HEK293T (cell line): ENCODE data around the gene LRRC61.
A peak's percentile ranks its signal among the peaks of the same experiment; 100 is the strongest.
"Not testable (repeated sequence)": the region's sequence is repeated elsewhere in the genome, so short reads cannot be mapped to it uniquely, and the experiment has no call there.

Source experiments
- CTCF ChIA-PET: fragments of 350-600 bp; formaldehyde crosslinking; extraction: SDS; loops from one replicate; lab custom pipeline; 2021; ENCODE audit warnings: antibody characterized with exemption, inconsistent platforms; lab: Yijun Ruan, JAX
- POLR2A ChIA-PET: fragments of 350-600 bp; formaldehyde crosslinking; extraction: SDS; loops from one replicate; lab custom pipeline; 2020; ENCODE audit warnings: antibody characterized with exemption, inconsistent platforms; lab: Yijun Ruan, JAX
- DNase-seq: peaks from one replicate; pipeline ENCODE4 v3.0.0; 2012; ENCODE audit warnings: mixed read lengths; ENCODE audit errors: extremely low spot score
- ARNT ChIP-seq: fragments of 450-650 bp; IDR thresholded peaks from 2 replicates; pipeline ENCODE4 v1.6.1; 2017; ENCODE audit warnings: mild to moderate bottlenecking
- BHLHE40 ChIP-seq: fragments of 450-650 bp; IDR thresholded peaks from 2 replicates; pipeline ENCODE4 v1.6.1; 2016; ENCODE audit warnings: mild to moderate bottlenecking, moderate library complexity, borderline replicate concordance
- CTBP1 ChIP-seq: fragments of 450-650 bp; IDR thresholded peaks from 2 replicates; pipeline ENCODE4 v1.6.1; 2016; ENCODE audit warnings: borderline replicate concordance
- ELF4 ChIP-seq: fragments of 450-650 bp; IDR thresholded peaks from 2 replicates; pipeline ENCODE4 v1.6.1; 2017; ENCODE audit warnings: antibody characterized with exemption
- FOXA1 ChIP-seq: fragments of 450-650 bp; IDR thresholded peaks from 2 replicates; pipeline ENCODE4 v1.6.1; 2016; ENCODE audit warnings: mild to moderate bottlenecking
- FOXK2 ChIP-seq: fragments of 450-650 bp; IDR thresholded peaks from 2 replicates; pipeline ENCODE4 v1.6.1; 2016; ENCODE audit warnings: mild to moderate bottlenecking
- FOXM1 ChIP-seq: fragments of 450-650 bp; IDR thresholded peaks from 2 replicates; pipeline ENCODE4 v1.6.1; 2017; ENCODE audit warnings: mild to moderate bottlenecking, borderline replicate concordance
- HDGF ChIP-seq: fragments of 450-650 bp; IDR thresholded peaks from 2 replicates; pipeline ENCODE4 v1.6.1; 2017; ENCODE audit warnings: antibody characterized with exemption, borderline replicate concordance
- L3MBTL2 ChIP-seq: fragments of 450-650 bp; conservative IDR thresholded peaks from 2 replicates; pipeline ENCODE4 v1.6.1; 2016; ENCODE audit warnings: mild to moderate bottlenecking
- LEF1 ChIP-seq: fragments of 450-650 bp; IDR thresholded peaks from 2 replicates; pipeline ENCODE4 v1.6.1; 2017; ENCODE audit warnings: mild to moderate bottlenecking, borderline replicate concordance
- NFRKB ChIP-seq: fragments of 450-650 bp; IDR thresholded peaks from 2 replicates; pipeline ENCODE4 v1.6.1; 2016; ENCODE audit warnings: mild to moderate bottlenecking, moderate library complexity
- SP1 ChIP-seq: fragments of 450-650 bp; IDR thresholded peaks from 2 replicates; pipeline ENCODE4 v1.6.1; 2017
- SUZ12 ChIP-seq: fragments of 450-650 bp; IDR thresholded peaks from 2 replicates; pipeline ENCODE4 v1.6.1; 2016; ENCODE audit warnings: mild to moderate bottlenecking
- TARDBP ChIP-seq: fragments of 450-650 bp; IDR thresholded peaks from 2 replicates; pipeline ENCODE4 v1.6.1; 2016
- ZNF384 ChIP-seq: fragments of 450-650 bp; IDR thresholded peaks from 2 replicates; pipeline ENCODE4 v1.6.1; 2016
- TF ChIP-seq, protein P1 (sequence below): fragments of 450-650 bp; IDR thresholded peaks from 2 replicates; pipeline ENCODE4 v1.6.1; 2016

LRRC61 gene

GRCh38 chr7:150311146-150311545 lies 12.0 kb upstream of the LRRC61 start:
- ChIA-PET CTCF (no interaction called here), POLR2A (no interaction called here)
- TF ChIP-seq NFRKB (no peak), CTBP1 (no peak), TARDBP (no peak), SP1 (no peak)
- TF ChIP-seq, protein P1, sequence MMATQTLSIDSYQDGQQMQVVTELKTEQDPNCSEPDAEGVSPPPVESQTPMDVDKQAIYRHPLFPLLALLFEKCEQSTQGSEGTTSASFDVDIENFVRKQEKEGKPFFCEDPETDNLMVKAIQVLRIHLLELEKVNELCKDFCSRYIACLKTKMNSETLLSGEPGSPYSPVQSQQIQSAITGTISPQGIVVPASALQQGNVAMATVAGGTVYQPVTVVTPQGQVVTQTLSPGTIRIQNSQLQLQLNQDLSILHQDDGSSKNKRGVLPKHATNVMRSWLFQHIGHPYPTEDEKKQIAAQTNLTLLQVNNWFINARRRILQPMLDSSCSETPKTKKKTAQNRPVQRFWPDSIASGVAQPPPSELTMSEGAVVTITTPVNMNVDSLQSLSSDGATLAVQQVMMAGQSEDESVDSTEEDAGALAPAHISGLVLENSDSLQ, result no peak
- no peak for DNase-seq

DNA sequence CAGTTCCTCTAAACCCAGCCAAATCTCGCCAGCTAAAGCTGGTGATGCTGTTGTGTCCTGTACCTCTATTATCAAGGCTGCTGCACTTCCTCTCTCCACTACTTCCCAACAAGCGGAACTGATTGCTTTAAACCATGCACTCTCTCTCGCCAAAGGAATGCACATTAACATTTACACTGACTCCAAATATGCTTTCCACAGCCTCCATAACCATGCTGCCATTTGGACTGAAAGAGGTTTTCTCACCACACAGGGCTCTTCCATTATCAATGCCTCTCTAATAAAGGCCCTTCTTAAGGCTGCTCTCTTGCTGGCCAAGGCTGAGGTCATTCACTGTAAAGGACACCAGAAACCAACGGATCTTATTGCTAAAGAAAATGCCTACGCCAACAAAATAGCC lies 11.4 kb upstream of the LRRC61 start:
- TF ChIP-seq LEF1 (no peak), CTBP1 (no peak), HDGF (no peak), ARNT (no peak), FOXM1 (no peak), ZNF384 (no peak), ELF4 (no peak), FOXK2 (no peak), L3MBTL2 (no peak), SUZ12 (no peak), FOXA1 (no peak)
- TF ChIP-seq, protein P1, result no peak
- POLR2A ChIA-PET, result no interaction called here
- no peak for DNase-seq
- CTCF ChIA-PET, result no interaction called here

- DNase-seq, result not testable (repeated sequence)
- POLR2A ChIA-PET, result interaction anchor here (0.8 to 1.9 kb wide), 2 partner anchors 11 to 484 kb away, joined by 3 to 11 read pairs; partner anchors contain the start of genes ACTR3C and LRRC61
- CTCF ChIA-PET, result interaction anchor here (0.8 kb wide), 1 partner anchor 12 kb away, joined by 3 read pairs; no protein-coding TSS in a partner anchor
Observed at GRCh38 chr7:150312649-150313366, 10.3 kb upstream of the LRRC61 start.

DNA sequence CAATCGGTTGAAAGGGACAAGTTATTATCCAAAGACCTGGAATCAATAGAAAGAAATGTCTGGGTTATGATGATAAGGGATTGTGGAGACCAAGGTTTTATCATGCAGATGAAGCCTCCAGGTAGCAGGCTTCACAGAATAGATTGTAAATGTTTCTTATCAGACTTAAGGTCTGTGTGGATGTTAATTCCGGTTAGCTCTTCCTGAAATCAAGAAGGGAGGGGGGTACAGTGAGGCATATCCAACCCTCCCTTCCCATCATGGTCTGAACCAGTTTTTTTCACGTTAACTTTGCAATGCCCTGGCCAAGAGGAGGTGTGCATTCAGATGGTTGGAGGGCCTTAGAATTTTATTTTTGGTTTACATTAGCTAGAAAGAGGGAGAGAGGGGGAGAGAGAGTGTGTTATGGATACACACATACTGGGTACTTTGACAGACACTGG lies 9.8 kb upstream of the LRRC61 start:
- DNase-seq, result no peak
- ChIA-PET CTCF (interaction anchor here (0.8 kb wide), 1 partner anchor 11 kb away, joined by 3 read pairs; no protein-coding TSS in a partner anchor), POLR2A (interaction anchor here (0.5 to 1.9 kb wide), 2 partner anchors 10 to 475 kb away, joined by 3 to 11 read pairs; partner anchors contain the start of genes ACTR3C and LRRC61)
- no peak for TF ChIP-seq CTBP1
- no peak for TF ChIP-seq ELF4
- TF ChIP-seq HDGF, result no peak
- no peak for TF ChIP-seq ARNT
- no peak for TF ChIP-seq SP1
- no peak for TF ChIP-seq NFRKB
- TF ChIP-seq, protein P1, result no peak
- no peak for TF ChIP-seq FOXM1
- no peak for TF ChIP-seq ZNF384
- no peak for TF ChIP-seq SUZ12
- no peak for TF ChIP-seq TARDBP
- TF ChIP-seq BHLHE40, result no peak
- TF ChIP-seq FOXK2, result no peak
- no peak for TF ChIP-seq FOXA1
- no peak for TF ChIP-seq LEF1
- no peak for TF ChIP-seq L3MBTL2

DNA sequence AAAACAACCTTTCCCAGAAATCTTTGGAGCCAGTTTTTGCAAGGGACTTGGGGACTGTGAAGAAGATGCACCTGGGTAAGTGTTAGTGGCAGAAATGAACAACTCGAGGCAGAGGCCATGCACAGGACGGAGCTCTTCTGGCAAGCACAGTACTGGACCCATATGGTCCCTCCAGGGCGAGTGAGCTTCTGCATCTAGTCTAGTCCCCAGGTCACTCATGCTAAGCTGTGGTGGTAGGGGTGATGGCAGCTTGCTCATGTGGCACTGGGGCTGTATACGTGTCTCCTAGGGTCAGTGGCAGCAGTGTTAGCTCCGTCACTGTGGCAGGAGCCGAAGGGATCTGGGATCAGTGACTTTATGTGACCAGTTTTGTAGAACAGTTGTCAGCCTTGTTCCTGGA lies 9.3 kb upstream of the LRRC61 start:
- POLR2A ChIA-PET, result interaction anchor here (0.5 to 1.9 kb wide), 3 partner anchors 10 to 474 kb away, joined by 3 to 11 read pairs (median 3); partner anchors contain the start of genes ACTR3C and LRRC61
- TF ChIP-seq FOXK2, result no peak
- TF ChIP-seq, protein P1, result no peak
- peak; percentile 9 for DNase-seq
- CTCF ChIA-PET, result interaction anchor here (0.8 kb wide), 1 partner anchor 11 kb away, joined by 3 read pairs; no protein-coding TSS in a partner anchor

DNA sequence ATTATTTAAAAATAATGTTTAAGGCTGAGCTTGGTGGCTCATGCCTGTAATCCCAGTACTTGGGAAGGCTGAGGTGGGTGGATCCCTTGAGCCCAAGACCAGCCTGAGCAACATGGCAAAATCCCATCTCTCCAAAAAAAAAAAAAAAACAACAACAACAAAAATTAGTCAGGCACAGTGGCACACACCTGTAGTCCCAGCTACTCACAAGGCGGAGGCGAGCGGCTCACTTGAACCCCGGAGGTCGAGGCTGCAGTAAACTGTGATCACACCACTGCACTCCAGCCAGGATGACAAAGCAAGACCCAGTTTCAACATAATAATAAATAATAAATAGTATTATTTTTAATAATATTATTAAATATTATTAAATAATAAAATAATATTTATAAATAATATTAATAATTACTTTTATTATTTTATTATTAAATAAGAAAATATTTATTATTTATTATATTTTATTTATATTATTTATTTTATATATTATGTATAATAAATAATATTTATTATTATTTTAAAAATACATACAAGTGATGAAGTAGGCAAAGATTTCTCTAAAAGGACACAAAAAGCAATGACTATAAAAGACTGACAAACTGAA lies 8.4 kb upstream of the LRRC61 start:
- DNase-seq, result no peak
- no peak for TF ChIP-seq ZNF384
- TF ChIP-seq HDGF, result no peak
- TF ChIP-seq TARDBP, result no peak
- TF ChIP-seq FOXA1, result no peak
- no peak for TF ChIP-seq LEF1
- no peak for TF ChIP-seq SUZ12
- TF ChIP-seq FOXK2, result no peak
- no peak for TF ChIP-seq FOXM1
- TF ChIP-seq SP1, result no peak
- ChIA-PET POLR2A (interaction anchor here (1.9 kb wide), 1 partner anchor 9 kb away, joined by 11 read pairs; the partner anchor contains the start of genes ACTR3C and LRRC61), CTCF (no interaction called here)

GRCh38 chr7:150316987-150317386 lies 6.2 kb upstream of the LRRC61 start:
- CTCF ChIA-PET, DNase-seq, POLR2A ChIA-PET: not testable (repeated sequence)
